Measurements from ENCODE around the gene ITGA8. TPM values are rescaled to one million over a fixed set of nuclear protein-coding genes. Genes with fewer than 3 reads are reported as not detected.

ITGA8 gene
- polyA plus RNA-seq, 6 donors from 2014 or later = not detected

DNA sequence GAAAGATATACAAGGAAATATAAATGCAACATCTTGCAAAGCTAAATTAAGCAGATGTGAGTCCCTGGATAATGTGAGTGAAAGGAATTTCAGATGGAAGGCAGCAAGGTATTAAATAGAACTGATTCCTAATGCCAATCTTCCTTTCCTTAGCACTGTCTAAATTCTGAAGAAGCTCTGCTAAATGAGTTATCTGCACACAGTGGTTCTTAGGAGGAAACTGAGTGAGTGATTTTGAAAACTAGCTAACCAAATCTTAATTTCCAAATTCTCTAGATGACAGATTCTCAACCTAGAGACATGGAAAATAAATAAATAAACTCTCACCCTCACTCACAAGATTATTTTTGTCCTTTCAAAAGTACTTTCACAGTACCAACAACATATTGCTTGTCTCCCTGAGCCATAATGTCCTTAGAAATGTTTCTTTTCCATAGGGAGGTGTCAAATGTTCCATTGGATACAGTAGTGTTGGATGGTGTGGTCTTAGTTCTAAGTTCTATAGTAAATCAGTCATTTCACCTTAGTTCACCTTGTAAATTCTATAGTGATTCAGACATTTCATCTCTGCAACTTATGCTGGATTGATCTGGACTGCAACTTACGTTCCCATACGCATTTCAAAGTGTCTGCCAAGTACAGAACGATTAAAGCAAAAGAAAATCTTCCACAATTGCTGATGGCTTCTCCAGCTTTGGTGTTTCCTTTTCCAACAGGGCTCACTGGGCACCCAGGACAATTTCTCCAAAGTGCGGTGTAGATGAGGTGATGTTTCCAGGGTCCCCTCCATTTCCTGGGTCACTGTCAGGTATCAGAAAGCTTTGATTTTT, 203.3 kb downstream of the ITGA8 start:
- Mint-ChIP-seq H3K4me3 (no peak overlapping the region), H3K9me3 (peaks cover 0 to 7% (median 0%) of the 10 kb centered on the region in 7 donors), H3K4me1 (no peaks in the 10 kb centered on the region), H3K27me3 (peaks cover 0 to 3% (median 0%) of the 10 kb centered on the region in 3 donors), H3K27ac (peak overlapping the region in 1 of 6 donors; percentile 82), H3K36me3 (no peaks in the 10 kb centered on the region)
- ATAC-seq (ENCODE audit: low read depth in 2 of 2) (no peak), DNase-seq (no peak)

DNA sequence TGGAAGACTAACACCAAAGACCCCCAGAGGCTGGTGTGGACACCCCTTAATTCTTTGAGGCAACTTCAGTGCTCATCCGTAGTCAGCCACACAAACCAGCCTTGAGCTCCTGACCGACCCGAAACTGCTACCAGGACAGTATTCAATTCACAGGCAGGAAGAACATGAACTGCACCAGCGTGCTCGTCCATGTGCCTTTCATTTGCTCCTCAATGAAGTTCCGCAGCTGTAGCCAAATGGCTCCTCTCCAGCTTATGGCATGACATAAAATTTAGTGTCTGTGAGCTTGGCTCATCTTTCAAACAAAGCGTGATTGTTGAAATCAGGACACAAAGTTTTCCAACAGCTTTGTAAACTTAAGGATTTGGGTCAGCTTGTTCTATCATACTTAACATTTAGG, 204.5 kb downstream of the ITGA8 start:
- Mint-ChIP-seq H3K9me3 (no peaks in the 10 kb centered on the region), H3K27me3 (no peaks in the 10 kb centered on the region), H3K4me1 (no peaks in the 10 kb centered on the region)

DNA sequence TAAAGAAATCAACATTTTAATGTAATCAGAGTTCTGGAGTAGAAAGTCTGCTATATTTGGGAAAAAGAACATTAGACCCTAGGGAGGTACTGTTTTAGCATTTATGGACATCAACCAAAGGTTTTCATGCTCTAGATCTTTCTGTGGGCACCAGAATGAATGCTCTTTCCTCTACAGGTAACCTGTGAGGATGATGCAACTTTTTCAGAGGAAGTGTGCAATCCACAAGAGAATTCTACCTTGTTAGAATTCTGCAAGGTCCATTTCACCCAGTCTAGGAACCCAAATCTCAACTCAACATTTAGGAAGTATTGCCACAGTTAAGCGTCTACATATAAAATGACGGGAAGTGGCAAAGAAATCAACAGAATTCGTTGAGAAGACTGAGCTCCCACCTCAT, 208.8 kb downstream of the ITGA8 start:
- Mint-ChIP-seq H3K4me1 (no peaks in the 10 kb centered on the region), H3K27me3 (peaks cover 4 to 15% (median 9%) of the 10 kb centered on the region in 3 donors), H3K27ac (no peak overlapping the region), H3K36me3 (no peaks in the 10 kb centered on the region), H3K9me3 (peaks cover 0 to 4% (median 0%) of the 10 kb centered on the region in 7 donors), H3K4me3 (no peak overlapping the region)
- DNase-seq = no peak
- ATAC-seq (ENCODE audit: low read depth in 2 of 2) = no peak

More for the DNA sequence above, 204.5 kb downstream of the ITGA8 start:
- no peak overlapping the region for H3K4me3 Mint-ChIP-seq
- H3K27ac Mint-ChIP-seq = no peak overlapping the region
- DNase-seq = no peak
- no peak for ATAC-seq (ENCODE audit: low read depth in 2 of 2)
- H3K36me3 Mint-ChIP-seq = no peaks in the 10 kb centered on the region

DNA sequence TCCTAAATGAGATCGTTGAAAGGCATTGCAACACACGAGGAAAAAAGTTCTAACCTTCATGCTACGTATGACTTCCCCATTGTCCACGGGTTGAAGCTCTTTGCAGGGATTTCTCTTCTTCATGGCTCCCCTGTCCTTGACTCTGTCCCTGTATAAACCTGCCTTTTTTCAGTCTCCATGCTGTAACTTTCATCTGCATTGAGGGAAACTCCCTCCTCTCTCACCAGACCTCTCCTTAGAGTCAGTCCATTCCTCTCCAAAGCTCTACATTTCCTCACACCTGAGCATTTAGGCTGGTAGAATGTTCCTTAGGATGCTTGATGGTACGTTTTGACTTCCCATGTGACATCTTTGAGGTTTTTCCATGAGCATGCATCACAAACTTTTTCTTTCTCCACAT, 214.4 kb downstream of the ITGA8 start:
- no peak for ATAC-seq (ENCODE audit: low read depth in 2 of 2)
- no peak overlapping the region for H3K27ac Mint-ChIP-seq
- H3K4me3 Mint-ChIP-seq = no peak overlapping the region
- no peaks in the 10 kb centered on the region for H3K36me3 Mint-ChIP-seq
- peaks cover 24 to 28% (median 26%) of the 10 kb centered on the region in 3 donors for H3K27me3 Mint-ChIP-seq
- peaks cover 0 to 9% (median 3%) of the 10 kb centered on the region in 7 donors for H3K9me3 Mint-ChIP-seq
- DNase-seq = no peak
- H3K4me1 Mint-ChIP-seq = no peaks in the 10 kb centered on the region

DNA sequence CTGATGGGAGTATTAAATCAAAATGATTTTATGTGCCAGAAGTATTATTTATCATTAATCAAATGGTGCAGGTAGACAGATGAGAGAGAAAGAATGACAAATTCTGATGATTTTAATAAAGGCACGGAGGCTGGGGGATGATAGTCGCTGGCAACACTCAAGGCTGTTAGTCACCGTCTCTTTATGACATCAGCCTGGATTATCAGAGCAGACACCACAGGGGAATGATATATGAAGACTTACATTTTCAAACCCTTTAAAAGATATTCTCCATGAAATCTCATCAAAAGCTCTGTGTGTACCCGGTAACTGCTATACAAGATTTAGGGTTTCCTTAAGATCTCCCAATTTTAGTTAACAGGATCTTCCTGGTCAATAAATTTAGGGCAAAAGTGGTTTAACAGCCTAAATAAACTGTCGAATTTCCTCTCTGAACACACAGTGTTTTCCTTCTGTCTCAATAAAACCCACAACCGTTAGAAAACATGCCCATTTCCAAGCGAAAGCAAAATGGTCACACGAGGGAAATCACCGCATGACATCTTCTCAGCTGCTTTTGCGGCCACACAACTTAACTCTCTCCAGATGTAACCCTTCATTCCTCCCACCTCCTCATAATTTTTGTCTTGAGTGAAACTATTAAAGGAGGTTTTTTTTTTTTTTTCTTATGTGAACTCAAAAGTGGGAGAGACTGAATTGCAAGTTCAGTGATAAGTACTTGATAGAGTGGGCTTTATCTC, 215.5 kb downstream of the ITGA8 start:
- ATAC-seq (ENCODE audit: low read depth in 2 of 2) (no peak), DNase-seq (no peak)
- no peaks in the 10 kb centered on the region for H3K4me1 Mint-ChIP-seq
- peaks cover 1 to 19% (median 5%) of the 10 kb centered on the region in 7 donors for H3K9me3 Mint-ChIP-seq
- peaks cover 25 to 35% (median 26%) of the 10 kb centered on the region in 3 donors for H3K27me3 Mint-ChIP-seq
- H3K4me3 Mint-ChIP-seq = no peak overlapping the region
- H3K27ac Mint-ChIP-seq = no peak overlapping the region
- H3K36me3 Mint-ChIP-seq = no peaks in the 10 kb centered on the region

DNA sequence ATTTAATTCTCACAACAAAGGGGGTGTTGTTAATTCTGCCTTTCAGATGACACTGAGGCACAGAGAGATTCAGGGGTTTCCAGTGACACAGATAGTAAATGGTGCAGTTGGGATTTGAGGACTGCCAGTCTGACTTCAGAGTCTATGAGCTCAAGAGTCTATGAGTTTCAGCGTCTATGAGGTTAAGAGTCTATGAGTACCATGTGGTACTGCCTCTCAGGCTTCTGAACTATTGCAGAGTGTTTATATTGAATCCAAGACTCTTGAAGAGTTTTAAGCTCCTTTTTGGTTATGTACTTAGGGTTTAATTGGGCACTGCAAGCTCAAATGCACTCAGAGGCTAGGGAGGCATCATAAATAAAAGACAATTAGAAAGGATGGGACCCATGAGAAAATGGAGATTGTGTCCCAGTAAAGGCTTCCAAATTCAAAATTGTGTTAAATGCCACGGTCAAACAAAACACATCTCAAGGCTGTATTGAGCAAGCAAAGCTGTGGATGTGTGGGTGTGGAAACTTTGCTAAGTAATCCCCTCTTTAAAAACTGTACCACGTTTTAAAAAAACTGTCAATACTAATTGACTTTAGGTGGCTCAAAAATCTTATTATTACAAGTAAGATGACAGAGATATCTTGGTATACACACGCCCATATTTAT, 224.7 kb downstream of the ITGA8 start:
- H3K4me3 Mint-ChIP-seq = no peak overlapping the region
- no peak for DNase-seq
- peaks cover 0 to 14% (median 3%) of the 10 kb centered on the region in 7 donors for H3K9me3 Mint-ChIP-seq
- H3K36me3 Mint-ChIP-seq = no peaks in the 10 kb centered on the region
- H3K27me3 Mint-ChIP-seq = peaks cover 0 to 9% (median 8%) of the 10 kb centered on the region in 3 donors
- H3K4me1 Mint-ChIP-seq = no peaks in the 10 kb centered on the region
- ATAC-seq (ENCODE audit: low read depth in 2 of 2) = no peak
- no peak overlapping the region for H3K27ac Mint-ChIP-seq

DNA sequence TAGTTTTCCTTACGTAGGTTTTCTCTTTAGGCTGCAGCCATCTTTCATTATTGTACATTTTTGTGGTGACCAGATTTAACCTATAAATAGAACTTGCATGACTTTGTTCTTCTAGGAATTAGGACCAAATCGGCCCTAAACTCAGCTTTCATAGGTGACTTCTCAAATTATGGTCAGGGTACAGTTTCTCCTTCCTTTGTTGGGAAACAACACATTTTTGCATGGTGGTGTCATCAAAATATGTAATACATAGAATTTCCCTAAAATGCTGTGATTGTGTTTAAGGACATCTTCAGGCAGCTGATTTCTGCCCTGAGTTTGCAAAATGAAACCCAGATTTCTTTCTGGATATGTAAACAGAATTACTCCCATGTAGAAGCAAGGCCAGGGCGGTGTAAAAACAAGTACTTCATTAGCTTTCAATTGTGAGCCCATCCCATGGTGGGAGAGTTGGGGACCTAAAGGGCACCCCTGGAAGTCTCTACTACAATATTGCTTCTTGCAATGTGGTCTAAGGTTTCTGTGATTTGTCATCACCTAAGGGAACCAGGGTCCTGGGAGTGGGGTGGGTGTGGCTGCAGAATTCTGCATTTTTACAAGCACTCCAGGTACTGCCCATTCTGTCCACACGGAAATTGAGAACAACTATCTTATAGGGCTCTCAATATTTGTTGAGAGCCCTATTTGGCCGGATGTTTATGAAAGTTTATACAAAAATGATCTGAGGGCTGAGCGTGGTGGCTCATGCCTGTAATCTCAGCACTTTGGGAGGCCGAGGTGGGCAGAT, 227.7 kb downstream of the ITGA8 start:
- Mint-ChIP-seq H3K9me3 (peaks cover 0 to 5% (median 2%) of the 10 kb centered on the region in 7 donors), H3K4me3 (no peak overlapping the region), H3K27me3 (peaks cover 0 to 8% (median 5%) of the 10 kb centered on the region in 3 donors), H3K36me3 (no peaks in the 10 kb centered on the region), H3K4me1 (no peaks in the 10 kb centered on the region), H3K27ac (no peak overlapping the region)
- ATAC-seq (ENCODE audit: low read depth in 2 of 2) = no peak
- no peak for DNase-seq

DNA sequence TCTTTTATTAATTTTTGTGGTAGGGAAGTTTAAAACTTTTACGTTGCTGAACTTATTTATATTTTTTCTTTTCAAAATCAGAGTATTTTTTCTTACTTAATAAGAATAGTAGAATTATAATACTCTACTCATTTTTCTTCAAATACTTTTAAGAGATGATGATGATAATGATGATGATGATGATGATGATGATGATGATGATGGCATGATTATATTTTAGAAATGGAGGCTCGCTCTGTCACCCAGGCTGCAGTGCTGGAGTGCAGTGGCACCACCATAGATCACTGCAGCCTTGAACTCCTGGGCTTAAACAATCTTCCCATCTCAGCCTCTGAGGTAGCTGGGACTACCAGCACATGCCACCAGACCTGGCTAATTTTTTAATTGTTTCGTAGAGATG, 230.3 kb downstream of the ITGA8 start:
- DNase-seq (no peak), ATAC-seq (ENCODE audit: low read depth in 2 of 2) (no peak)
- H3K4me1 Mint-ChIP-seq = no peaks in the 10 kb centered on the region
- no peak overlapping the region for H3K27ac Mint-ChIP-seq
- H3K9me3 Mint-ChIP-seq = peaks cover 0 to 5% (median 4%) of the 10 kb centered on the region in 7 donors
- no peaks in the 10 kb centered on the region for H3K36me3 Mint-ChIP-seq
- H3K27me3 Mint-ChIP-seq = peaks cover 0 to 5% (median 3%) of the 10 kb centered on the region in 3 donors
- no peak overlapping the region for H3K4me3 Mint-ChIP-seq

DNA sequence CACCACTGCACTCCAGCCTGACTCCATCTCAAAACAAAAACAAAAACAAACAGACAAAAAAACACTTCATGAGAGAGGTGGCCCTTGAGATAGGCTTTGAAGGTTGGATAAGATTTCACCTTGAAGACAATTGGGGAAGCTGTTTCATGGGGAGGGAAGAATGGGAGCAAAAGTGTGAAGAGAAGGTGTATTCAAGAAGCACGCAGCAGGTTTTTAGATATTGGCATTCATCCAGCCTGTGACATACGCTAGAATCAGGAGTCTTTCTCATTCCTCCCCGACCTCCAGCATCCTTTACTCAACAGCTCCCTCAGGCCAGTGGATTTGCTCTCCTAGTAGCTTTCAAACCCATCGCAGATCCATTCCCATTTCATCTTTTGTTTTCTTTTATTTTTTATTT, 232.3 kb downstream of the ITGA8 start:
- no peak overlapping the region for H3K4me3 Mint-ChIP-seq
- H3K4me1 Mint-ChIP-seq = no peaks in the 10 kb centered on the region
- H3K27me3 Mint-ChIP-seq = peaks cover 3 to 6% (median 5%) of the 10 kb centered on the region in 3 donors
- peaks cover 0 to 6% (median 4%) of the 10 kb centered on the region in 7 donors for H3K9me3 Mint-ChIP-seq
- H3K27ac Mint-ChIP-seq = peak overlapping the region in 1 of 6 donors; percentile 25
- ATAC-seq (ENCODE audit: low read depth in 2 of 2) (no peak), DNase-seq (no peak)
- H3K36me3 Mint-ChIP-seq = no peaks in the 10 kb centered on the region

DNA sequence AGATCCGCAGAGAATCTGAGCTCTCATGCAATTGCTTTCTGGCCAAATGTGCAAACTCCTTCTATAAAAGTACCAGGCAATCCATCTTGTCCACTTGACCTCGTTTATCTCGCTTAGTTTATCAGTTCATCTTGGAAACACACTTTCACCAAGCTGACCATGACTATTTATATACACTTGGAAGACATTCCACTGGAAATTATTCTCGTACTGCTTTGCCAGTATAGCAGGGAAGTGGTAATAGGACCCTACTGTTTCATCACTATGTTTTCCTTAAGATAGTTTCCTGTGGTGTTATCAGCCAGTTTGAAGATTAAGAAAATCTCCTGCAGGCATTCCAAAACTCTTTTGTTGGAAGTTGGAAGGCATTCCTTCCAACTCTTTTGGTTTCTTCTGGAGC, 233.3 kb downstream of the ITGA8 start:
- Mint-ChIP-seq H3K27ac (no peak overlapping the region), H3K9me3 (peaks cover 0 to 6% (median 4%) of the 10 kb centered on the region in 7 donors), H3K36me3 (no peaks in the 10 kb centered on the region), H3K27me3 (peaks cover 3 to 6% (median 5%) of the 10 kb centered on the region in 3 donors), H3K4me1 (no peaks in the 10 kb centered on the region), H3K4me3 (no peak overlapping the region)
- DNase-seq (no peak), ATAC-seq (ENCODE audit: low read depth in 2 of 2) (no peak)

DNA sequence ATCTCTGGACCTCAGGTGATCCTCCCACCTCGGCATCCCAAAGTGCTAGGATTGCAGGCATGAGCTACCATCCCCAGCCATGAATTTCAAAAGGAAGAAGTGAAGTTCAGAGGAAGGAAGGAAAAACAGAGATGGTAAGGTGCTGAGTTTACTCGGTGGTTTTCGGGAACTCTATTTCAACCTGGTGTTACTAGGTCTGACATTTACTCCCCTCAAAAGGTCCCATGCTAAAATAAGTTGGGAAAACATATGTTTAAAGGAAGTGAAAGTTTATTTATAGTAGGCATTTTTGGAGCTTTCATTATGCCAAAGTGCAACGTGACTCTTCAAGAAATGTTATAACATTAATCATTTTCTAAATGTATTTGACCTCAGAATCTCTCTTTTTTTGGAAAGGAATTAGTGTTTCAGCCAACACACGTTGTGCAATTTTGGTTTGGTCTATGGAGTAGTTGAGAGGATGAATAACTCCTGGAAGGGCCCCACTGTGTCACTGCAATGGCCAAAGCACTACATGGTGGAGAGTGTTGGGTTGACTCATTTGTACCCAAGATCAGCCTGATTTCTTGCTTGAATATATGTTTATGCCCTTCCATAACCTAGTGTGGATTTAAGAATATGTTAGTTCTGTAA, 233.9 kb downstream of the ITGA8 start:
- DNase-seq (no peak), ATAC-seq (ENCODE audit: low read depth in 2 of 2) (no peak)
- no peaks in the 10 kb centered on the region for H3K4me1 Mint-ChIP-seq
- H3K27ac Mint-ChIP-seq = no peak overlapping the region
- peaks cover 0 to 6% (median 4%) of the 10 kb centered on the region in 7 donors for H3K9me3 Mint-ChIP-seq
- H3K36me3 Mint-ChIP-seq = no peaks in the 10 kb centered on the region
- H3K27me3 Mint-ChIP-seq = peaks cover under 1 to 6% (median 5%) of the 10 kb centered on the region in 3 donors
- H3K4me3 Mint-ChIP-seq = no peak overlapping the region

DNA sequence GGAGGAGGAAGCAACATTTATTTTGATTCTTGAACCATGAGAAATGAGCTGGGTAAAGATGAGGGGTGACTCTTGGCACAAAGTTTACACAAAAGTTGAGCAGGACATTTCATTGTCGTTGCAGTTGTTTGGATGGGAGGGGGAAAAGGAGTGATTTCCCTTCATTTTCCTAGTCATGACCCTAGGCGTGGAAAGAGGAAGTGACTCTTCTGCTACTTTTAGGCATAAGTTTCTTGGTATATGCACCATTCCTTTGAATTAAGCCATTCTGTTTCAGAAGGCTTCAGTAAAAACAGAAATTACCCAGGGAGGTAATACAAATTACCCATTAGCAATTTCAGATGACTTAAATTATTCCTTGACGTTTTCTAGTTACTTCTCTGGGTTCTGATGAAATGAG, 234.7 kb downstream of the ITGA8 start:
- Mint-ChIP-seq H3K9me3 (peaks cover 0 to 6% (median 4%) of the 10 kb centered on the region in 7 donors), H3K27ac (no peak overlapping the region)
- no peak for ATAC-seq (ENCODE audit: low read depth in 2 of 2)

More for the DNA sequence above, 234.7 kb downstream of the ITGA8 start:
- Mint-ChIP-seq H3K4me1 (no peaks in the 10 kb centered on the region), H3K27me3 (peaks cover 0 to 6% (median 5%) of the 10 kb centered on the region in 3 donors), H3K36me3 (no peaks in the 10 kb centered on the region), H3K4me3 (no peak overlapping the region)
- DNase-seq = no peak
